A673 (cell line): ENCODE results near the gene GOLGA5.

Experiments used
- EZH2 ChIP-seq: fragments of 200-600 bp; sonication (generic); IDR thresholded peaks from 2 replicates; pipeline ENCODE4 v1.6.1; 2017; ENCODE audit warnings: borderline replicate concordance, low read depth, mild to moderate bottlenecking, mixed read lengths, antibody characterized with exemption, low read length; ENCODE audit not compliant: poor library complexity, severe bottlenecking
- TF ChIP-seq, protein P1 (sequence below): fragments of 300-800, 200-600 bp; sonication (generic); conservative IDR thresholded peaks from 2 replicates; pipeline ENCODE4 v1.5.1; 2017; ENCODE audit warnings: low read depth, mild to moderate bottlenecking, antibody characterized with exemption, low read length, moderate library complexity, mixed read lengths

DNA sequence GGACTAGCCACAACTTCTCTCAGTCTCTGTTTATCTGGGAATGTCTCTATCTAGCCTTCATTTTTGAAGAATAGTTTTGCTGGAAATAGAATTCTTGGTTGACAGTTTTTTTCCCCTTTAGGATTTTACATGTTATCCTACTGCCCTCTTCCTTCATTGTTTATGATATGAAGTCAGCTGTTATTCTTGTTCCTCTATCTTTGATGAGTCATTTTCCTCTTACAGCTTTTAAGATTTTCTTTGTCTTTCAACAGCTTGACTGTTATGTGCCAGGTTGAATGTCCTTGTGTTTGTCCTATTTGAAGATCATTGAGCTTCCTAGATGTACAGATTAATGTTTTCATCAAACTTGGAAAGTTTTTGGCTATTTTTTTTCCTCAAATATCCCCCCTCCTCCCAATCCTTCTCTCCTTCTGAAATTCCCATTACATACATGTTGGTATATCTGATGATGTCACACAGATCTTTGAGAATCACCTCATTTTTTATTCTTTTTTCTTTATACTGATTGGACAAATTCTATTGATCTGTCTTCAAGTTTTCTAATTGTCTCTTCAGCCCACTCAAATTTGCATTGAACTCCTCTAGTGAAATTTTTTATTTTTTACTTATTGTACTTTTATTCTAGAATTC is 4.5 kb upstream of the GOLGA5 start:
- TF ChIP-seq, protein P1, sequence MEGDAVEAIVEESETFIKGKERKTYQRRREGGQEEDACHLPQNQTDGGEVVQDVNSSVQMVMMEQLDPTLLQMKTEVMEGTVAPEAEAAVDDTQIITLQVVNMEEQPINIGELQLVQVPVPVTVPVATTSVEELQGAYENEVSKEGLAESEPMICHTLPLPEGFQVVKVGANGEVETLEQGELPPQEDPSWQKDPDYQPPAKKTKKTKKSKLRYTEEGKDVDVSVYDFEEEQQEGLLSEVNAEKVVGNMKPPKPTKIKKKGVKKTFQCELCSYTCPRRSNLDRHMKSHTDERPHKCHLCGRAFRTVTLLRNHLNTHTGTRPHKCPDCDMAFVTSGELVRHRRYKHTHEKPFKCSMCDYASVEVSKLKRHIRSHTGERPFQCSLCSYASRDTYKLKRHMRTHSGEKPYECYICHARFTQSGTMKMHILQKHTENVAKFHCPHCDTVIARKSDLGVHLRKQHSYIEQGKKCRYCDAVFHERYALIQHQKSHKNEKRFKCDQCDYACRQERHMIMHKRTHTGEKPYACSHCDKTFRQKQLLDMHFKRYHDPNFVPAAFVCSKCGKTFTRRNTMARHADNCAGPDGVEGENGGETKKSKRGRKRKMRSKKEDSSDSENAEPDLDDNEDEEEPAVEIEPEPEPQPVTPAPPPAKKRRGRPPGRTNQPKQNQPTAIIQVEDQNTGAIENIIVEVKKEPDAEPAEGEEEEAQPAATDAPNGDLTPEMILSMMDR: no peak
- TF ChIP-seq EZH2: no peak
